ENCODE data around the gene GSTM3.
"Not testable (repeated sequence)": the region's sequence is repeated elsewhere in the genome, so short reads cannot be mapped to it uniquely, and the experiment has no call there.

GSTM3 gene

DNA sequence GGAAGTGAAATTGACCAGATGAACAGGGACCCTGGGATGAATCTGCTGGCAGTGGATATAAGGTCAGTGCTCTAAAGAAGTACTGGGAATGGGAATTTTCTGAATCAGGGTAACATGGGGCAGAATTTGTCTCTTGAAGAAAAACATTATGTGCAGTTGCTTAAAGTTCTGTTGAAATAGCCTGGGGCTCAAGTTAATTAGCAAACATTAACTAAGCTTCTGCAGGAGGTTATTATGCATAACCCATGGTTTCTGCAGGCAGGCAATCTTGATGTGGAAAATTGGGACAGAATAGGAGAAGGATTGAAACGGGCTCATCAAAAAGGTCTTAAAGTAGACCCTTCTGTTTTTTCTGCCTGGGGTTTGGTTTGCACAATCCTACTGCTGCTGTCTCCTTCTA is 14.8 kb downstream of the GSTM3 start:
- DNase-seq (ENCODE audit: low read depth): no peak

DNA sequence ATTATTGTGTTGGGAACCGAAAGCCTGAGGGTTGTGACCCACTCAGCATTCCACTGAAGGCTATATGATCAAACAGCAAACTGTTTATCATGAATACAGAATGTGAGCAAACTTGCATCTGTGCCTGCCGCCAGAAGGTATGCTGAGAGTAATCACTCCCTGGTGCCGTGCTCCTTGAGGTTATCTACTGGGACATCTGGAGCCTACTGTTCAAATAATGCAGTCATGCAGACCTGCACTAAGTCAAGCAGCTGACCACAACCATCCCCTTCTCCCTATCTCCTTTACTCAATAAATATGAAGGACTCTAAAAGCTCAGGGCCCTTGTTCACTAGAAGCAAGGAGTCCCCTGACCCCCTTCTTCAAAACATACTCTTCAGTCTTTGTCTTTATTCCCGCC is 15.3 kb downstream of the GSTM3 start:
- DNase-seq (ENCODE audit: low read depth): no peak

DNA sequence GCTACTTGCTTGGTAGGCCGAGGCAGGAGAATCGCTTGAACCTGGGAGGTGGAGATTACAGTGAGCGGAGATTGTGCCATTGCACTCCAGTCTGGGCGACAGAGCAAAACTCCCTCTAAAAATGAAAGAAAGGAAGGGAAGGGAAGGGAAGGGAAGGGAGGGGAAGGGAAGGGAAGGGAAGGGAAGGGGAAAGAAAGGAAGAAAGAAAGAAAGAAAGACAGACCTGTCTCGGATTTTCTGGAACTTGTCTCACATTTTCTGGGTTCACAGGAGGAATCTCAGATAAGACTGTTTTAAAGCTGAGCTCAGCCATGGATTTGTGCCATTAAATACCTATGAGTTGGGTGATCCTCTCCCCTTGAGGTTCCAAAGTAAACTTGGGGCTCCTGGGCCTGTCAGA is 15.9 kb downstream of the GSTM3 start:
- DNase-seq (ENCODE audit: low read depth): no peak

DNA sequence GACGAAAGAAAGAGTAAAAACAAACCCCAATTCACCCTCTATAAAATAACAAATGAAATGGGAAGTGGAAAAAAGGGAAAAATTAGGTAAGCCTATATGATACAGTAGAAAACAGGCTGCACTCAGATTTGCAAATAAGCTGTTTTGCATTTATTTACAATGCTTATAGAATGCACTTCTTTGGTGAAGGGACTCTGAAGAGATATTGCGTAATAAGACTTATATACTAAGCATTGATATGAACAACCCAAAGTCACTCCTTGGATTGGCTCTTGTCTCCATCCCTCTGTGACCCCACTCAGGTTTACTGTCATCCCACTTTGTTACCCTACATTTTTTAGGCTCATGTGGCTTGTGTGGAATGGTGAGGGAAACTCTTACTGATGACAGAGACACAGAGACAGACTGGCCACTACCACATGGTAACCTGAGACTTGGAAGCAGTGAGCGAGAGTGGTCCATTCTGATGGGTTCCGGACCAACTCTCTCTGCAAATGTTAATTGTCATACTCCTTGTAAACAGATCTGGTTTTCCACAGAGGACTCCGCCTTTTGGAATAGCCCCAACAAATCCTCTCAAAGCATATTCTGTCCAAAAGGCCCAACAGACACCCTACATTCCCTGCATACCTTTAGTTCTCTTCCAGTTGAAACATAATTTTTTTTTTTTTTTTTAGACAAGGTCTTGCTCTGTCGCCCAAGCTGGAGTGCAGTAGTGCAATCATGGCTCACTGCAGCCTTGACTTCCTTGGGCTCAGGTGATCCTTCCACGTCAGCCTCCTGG is 17.7 kb downstream of the GSTM3 start:
- no peak for DNase-seq (ENCODE audit: low read depth)

DNA sequence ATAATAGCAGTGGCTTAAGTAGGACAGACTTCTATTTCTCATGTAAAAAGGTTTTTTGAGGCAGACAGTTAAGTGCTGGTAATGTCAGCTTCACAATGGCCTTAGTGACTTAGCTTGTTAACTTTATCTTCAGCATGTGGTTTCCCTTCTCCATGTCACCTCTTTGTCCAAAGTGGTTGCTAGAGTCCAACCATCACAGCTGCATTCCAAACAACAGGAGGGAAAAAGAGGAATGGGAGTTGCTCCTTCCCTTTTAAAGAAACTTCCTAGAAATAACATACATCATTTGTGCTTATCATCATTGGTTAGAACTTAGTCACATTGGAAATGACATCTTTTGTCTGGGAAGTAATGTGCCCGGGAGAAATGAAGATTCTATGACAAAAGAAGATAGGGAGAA is 18.9 kb downstream of the GSTM3 start:
- no peak for DNase-seq (ENCODE audit: low read depth)

DNA sequence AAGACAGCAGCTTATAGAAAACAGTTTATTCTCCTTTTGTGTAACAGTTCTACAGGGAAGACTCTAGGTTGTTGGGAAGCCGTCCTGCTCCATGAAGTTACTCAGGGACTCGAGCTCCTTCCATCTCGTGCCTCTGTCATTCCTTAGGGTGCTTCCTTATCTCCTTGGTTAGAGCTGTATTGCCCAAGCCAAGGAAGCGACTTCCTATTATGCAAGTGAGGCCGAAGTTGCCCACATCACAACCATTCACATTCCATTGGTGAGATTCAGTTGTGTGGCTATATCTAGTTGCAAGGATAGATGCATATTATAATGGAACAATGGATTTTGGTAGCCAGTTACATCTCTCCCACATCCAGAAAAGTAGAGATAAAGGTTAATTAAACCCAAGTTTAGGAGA is 19.8 kb downstream of the GSTM3 start:
- no peak for DNase-seq (ENCODE audit: low read depth)

DNA sequence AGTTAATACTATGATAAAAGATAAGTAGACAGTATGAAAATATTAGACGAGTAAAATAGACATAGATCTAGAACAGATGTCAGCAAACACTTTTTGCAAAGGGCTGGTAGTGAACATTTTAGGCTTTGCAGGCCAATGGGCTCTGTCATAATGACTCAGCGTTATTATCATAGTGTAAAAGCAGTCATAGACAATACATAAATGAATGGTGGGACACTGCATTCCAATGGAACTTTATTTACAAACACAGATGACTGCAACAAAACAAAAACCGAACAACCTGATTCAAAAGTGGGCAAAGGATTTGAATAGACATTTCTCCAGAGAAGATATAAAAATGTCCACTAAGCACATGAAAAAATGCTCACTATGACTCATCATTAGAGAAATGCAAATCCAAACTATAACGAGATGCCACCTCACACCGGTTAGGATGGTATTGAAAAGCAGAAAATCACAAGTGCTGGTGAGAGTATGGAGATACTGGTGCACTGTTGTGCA is 21.5 kb downstream of the GSTM3 start:
- no peak for DNase-seq (ENCODE audit: low read depth)

DNA sequence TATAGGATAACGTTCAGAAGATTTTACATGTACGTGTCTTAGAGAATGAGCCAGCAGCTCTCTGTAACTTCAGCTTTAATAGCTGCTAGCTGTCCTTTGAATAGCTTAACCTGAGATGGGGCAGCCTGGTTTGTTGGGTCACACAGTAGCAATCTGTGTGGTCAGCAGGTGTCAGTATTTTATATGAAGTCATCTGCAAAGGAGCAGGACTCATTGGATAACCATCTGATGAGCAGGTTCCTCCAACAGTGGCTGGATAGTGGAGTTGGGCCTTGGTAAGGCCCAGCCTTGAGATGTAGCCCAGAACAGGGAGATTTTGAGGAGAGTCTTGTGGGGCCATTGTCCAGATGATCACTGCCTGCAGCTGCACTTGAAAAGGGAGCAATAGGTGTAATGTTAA is 22.3 kb downstream of the GSTM3 start:
- no peak for DNase-seq (ENCODE audit: low read depth)

DNA sequence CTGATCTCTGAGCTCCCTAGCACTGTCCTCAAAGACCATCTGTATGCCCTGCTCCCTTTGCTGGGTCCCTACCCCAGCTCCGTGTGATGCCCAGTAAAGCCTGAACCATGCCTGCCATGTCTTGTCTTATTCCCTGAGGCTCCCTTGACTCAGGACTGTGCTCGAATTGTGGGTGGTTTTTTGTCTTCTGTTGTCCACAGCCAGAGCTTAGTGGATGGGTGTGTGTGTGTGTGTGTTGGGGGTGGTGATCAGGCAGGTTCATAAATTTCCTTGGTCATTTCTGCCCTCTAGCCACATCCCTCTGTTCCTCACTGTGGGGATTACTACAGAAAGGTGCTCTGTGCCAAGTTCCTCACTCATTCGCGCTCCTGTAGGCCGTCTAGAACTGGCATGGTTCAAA is 23.1 kb downstream of the GSTM3 start:
- no peak for DNase-seq (ENCODE audit: low read depth)

DNA sequence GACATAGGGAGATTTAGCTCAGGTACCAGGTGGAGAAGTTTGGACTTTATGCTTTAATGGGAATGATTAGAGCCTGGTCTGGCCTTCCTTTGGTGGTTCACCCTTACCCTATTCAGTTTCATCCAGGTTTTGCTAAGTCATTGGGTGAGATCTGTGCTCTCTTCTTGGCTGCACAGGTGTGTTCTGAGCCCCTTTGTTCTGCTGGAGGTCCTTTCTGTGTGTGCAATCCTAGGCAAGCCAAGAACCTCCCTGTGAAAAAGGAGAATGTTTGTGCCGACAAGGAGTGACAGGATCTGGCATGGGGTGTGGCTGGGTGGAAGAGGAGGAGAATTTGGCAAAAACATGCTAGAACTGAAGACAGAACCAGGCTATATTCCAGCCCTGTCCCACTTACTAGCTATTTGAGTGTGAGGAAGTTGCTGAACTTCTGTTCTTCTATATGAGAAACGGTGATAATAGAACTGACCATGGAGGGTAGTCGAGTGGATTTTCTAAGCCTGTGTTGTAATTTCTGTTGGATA is 24.2 kb downstream of the GSTM3 start:
- DNase-seq (ENCODE audit: low read depth): no peak

DNA sequence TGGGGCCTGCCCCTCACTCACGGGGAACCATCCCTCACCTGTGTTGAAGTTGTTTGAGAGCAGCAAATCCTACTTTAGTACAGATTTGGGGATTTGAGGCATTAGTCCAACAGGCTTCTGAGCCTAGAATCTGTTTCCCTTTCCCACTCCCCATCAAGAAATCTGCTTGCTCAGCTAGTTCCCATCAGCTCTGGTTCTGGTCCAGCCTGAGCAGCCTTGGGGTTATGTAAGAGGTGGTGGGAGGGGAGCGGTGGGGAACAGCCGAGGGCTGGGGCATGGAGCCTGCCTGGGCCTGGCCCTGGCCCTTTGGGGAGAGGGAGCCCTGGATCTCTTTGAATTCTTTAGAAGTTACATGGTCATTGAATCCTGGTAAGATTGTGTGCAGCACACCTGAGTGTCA is 24.7 kb downstream of the GSTM3 start:
- DNase-seq (ENCODE audit: low read depth): no peak

DNA sequence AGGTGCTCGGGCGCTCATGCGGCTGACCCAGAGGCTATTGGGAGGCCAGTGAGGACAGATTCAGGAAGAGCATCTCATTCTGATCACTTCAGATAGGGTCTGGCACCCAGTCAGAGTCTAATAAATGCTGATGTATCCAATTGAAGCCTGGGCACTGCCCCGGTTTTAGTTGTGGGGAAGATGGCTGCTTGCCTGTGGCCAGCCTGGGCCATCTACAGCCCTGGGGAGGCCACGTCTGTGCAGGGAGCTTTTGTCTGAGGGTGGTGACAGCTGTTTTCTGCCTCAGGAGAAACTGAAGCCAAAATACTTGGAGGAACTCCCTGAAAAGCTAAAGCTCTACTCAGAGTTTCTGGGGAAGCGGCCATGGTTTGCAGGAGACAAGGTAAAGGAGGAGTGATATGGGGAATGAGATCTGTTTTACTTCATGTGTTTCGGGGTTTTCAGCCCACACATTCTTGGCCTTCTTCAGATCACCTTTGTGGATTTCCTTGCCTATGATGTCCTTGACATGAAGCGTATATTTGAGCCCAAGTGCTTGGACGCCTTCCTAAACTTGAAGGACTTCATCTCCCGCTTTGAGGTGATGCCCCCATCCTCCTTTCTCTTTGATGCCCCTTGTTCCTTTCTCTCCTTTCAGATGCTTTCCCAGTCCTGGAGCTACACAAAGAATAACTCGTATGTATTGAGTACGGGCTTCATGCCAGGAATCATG is 26.0 kb downstream of the GSTM3 start:
- no peak for DNase-seq (ENCODE audit: low read depth)

DNA sequence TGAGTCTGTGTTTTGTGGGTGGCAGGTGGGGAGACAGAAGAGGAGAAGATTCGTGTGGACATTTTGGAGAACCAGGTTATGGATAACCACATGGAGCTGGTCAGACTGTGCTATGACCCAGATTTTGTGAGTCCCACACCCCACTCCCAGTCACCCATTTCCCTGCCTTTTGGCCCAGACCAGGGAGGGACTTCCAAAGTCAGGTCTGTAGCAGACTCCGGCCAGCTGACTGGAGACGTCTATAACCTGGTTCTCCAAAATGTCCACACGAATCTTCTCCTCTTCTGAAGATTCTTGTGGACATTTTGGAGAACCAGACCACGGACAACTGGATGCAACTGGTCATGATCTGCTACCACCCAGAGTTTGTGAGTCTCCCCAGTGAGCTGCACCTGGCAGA is 27.2 kb downstream of the GSTM3 start:
- DNase-seq (ENCODE audit: low read depth): no peak

DNA sequence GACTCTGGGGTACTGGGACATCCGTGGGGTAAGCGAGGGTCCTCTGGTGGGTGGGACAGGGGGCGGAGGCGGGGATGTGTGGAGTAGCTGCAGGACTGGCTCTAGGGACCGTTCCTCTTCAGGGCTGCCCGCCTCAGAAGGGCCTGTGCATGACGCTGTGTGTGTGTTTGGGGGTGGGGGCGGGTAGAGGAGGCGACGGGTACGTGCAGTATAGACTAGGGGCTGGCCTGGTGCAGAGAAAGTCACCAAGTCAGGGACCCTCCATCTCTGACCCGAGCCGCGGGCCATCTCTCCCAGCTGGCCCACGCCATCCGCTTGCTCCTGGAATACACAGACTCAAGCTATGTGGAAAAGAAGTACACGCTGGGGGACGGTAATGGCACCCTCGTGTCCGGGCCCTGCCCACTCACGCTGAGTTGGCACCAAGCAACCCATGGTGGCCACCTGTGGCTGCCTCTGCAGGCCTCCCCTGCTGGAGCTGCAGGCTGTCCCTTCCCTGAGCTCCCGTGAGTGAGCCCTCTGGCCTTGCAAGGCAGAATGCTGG is 28.4 kb downstream of the GSTM3 start:
- DNase-seq (ENCODE audit: low read depth): no peak

DNA sequence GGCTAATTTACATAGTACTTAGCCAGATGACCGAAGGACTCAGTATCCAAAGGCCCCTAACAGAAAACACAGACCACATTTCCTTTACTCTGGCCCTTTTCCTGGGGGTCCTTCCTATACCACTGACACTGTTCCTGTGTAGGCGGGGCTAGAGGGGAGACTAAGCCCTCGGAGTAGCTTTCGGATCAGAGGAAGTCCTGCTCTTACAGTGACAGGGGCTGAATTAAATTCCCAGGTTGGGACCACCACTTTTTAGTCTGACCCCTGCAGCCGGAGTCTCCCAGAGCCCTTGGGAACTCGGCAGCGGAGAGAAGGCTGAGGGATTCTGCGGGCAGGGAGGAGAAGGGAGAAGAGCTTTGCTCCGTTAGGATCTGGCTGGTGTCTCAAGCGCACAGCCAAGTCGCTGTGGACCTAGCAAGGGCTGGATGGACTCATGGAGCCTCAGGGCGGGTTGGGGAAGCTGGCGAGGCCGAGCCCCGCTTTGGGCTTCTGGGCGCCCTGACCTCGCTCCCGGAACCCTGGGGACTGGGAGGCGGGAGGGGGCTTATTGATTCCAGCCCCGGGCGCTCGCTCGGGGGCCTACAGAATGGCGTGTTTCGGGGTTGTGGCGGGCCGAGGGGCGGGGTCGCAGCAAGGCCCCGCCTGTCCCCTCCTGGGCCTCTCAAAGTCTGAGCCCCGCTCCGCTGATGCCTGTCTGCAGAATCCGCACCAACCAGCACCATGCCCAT is 29.1 kb downstream of the GSTM3 start, which contains the start of gene GSTM5:
GSTM5 (plus strand) TSS at position 659 of the 728 bp plus-strand sequence; CDS start at position 721, 62 bp downstream.
- DNase-seq (ENCODE audit: low read depth): not testable (repeated sequence)

DNA sequence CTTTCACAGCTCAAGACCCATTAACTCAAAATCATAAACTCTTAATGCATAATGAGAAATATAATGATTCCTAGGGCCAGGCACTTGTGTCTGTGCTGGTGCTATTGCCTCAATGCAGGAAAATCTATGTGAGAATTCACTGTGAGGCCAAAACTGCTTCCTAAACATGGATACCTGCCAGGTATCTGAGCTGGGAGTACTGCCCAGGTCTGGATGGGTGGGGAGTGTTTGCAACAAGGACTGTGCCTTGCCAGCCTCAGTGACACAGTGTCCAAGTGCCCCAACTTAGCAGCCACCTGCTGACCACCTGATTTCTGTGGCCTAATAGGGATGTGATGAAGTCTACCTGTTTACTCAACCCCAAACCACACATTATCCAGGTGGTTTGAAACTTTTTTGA is 31.0 kb downstream of the GSTM3 start:
- not testable (repeated sequence) for DNase-seq (ENCODE audit: low read depth)

DNA sequence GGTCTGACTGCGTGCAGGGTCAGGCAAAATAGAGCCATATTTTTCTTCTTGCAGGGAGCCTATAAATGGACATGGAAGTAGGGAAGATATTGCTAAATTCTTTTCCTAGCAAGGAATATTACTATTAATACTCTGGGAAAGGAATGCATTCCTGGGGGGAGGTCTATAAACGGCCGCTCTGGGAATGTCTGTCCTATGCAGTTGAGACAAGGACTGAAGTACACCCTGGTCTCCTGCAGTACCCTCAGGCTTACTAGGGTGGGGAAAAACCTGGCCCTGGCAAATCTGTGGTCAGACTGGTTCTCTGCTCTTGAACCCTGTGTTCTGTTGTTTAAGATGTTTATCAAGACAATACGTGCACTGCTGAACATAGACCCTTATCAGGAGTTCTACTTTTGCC is 31.9 kb downstream of the GSTM3 start:
- not testable (repeated sequence) for DNase-seq (ENCODE audit: low read depth)

DNA sequence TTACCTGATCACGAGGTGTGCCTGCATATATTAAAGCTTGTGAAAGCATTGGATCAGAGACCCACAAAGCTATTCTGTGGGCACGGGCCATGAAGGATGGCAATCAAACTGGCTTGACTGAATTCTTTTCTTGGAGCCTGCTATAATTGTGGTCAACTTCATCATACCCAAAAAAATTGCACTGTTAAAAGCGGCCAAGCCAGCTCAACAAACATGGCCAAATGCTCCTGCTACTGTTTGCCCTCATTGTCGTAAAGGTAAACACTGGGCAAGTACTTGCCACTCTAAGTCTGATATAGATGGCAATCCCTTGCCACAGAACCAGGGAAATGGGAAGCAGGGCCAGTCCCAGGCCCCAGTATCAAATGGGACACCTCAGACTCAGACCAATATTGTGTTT is 35.4 kb downstream of the GSTM3 start:
- DNase-seq (ENCODE audit: low read depth): no peak

DNA sequence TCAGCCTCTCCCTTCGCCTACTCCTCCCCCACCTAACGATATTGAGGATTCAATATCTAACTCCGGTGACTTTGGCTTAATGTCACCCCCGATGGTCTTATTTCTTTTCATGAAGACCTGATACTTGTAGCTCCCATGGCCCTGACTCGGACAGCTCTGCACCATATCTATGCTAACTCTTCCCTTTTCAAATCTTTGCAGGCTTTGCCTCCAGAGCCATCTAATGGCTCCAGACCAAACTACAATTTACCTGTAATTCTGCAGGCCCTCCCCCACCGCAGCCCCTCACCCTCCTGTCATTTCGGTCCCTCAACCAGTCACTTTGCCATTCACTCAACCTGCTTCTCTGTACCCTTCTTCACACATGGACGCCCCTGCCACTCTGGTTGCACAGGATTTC is 36.7 kb downstream of the GSTM3 start:
- no peak for DNase-seq (ENCODE audit: low read depth)

DNA sequence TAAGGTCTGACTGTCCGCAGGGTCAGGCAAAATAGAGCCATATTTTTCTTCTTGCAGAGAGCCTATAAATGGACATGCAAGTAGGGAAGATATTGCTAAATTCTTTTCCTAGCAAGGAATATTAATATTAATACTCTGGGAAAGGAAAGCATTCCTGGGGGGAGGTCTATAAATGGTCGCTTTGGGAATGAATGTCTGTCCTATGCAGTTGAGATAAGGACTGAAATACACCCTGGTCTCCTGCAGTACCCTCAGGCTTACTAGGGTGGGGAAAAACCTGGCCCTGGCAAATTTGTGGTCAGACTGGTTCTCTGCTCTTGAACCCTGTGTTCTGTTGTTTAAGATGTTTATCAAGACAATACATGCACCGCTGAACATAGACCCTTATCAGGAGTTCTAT is 37.9 kb downstream of the GSTM3 start:
- DNase-seq (ENCODE audit: low read depth): not testable (repeated sequence)

DNA sequence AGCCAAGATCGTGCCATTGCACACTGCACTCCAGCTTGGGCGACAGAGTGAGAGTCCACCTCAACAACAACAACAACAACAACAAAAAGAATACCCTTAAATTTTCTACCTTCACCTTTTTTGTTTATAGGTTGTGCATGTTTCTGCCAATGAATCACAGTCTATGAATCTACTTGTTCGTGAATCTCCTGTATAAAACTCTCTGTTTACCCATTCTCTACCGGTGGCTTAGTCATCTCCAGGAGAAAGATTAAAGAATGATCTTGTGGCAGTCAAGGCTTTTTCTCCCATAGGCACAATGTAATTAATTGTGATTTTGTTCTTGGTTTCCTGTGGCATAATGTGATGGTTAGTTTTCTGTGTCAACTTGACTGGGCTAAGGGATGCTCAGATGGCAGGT is 43.0 kb downstream of the GSTM3 start:
- DNase-seq (ENCODE audit: low read depth): not testable (repeated sequence)

DNA sequence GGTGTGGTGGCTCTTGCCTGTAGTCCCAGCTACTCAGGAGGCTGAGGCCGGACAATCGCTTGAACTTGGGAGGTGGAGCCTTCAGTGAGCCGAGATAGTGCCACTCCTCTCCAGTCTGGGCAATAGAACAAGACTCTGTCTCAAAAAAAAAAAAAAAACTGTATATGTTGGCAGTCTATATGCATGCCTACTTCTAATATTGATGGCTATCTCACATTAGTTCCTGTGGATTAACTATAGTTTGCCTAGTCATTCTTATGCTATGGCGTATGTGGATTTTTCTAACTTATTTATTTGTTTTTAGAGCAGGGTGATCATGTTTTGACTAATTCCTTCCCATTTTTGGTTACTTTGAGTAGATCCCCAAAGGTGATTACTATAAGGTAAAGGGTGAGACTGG is 43.8 kb downstream of the GSTM3 start:
- no peak for DNase-seq (ENCODE audit: low read depth)

All from stimulated activated CD8-positive, alpha-beta memory T cell treated with anti-CD3 and anti-CD28 coated beads, Interleukin-4, amount 100 ng/mL, for 24 hours (primary cell).